GM23248 (cell line): ENCODE measurements around the gene GNAS-AS1.

ENCODE experiments used
- EZH2 ChIP-seq: fragments of 200-600 bp; sonication (generic); IDR thresholded peaks from 2 replicates; pipeline ENCODE4 v1.6.1; 2018; ENCODE audit warnings: antibody characterized with exemption, mild to moderate bottlenecking; ENCODE audit not compliant: insufficient read depth, poor library complexity, severe bottlenecking
- EZH2phosphoT487 ChIP-seq: fragments of 200-600 bp; sonication (generic); IDR thresholded peaks from 2 replicates; pipeline ENCODE4 v1.6.1; 2018; ENCODE audit warnings: antibody characterized with exemption, moderate library complexity, mild to moderate bottlenecking, low read depth; ENCODE audit not compliant: insufficient read depth

DNA sequence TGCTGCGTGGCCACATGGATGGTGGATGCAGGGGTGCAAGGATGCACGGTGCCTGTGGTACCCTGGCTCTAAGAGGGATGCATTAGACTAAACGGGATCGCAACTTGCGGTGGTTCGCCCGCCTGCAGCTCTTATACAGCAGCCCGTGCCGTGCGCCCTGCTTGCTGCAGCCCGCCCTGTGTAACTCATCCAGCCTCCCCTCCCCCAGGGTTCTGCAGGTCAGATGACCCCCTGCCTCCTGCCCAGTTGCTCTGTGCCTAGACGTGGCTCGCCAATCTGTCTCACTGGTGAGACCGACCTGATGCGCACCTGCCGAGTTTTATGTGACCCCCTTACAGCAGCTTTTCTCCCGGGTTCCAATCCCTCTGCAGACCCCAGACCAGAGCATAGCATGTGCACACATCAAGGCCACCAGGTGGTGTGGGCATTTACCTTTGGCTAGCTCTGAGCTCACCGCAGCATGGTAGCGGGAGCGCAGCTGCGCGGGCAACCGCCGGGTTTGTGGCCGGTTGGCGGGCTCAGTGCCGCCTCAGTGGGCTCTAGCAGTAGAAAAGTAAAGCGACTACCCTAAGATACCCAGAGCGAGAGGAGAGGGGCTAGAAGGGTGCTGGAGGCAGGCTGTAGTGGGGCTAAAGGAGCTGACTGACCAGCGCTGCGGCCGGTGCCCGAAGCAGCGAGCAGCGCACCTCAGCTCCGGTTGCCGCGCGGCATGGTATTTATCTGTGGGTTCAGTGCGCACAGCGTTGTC is 693 bp upstream of the GNAS-AS1 start:
- no peak for TF ChIP-seq EZH2
- TF ChIP-seq EZH2phosphoT487: no peak
